K562 (cell line): ENCODE results near the gene PITPNC1. TPM values are rescaled to one million over a fixed set of nuclear protein-coding genes. Genes with fewer than 3 reads are reported as not detected.

Source experiments
- ATAC-seq: fragments of 200-7000 bp; cut with Tn5 transposase; 3 replicates; pipeline ENCODE4 v1.9.1; 2020; ENCODE audit warnings: moderate library complexity
- BruUV-seq: library from RNA; stranded (reverse); fragments of 400-500 nt; replicated peaks from 2 replicates; lab custom pipeline; 2021; lab: Mats Ljungman, UMichigan
- CTCF ChIA-PET: fragments of 300-600 bp; formaldehyde crosslinking; extraction: SDS; loops from one replicate; lab custom pipeline; 2021; ENCODE audit warnings: low intra/inter-chr PET ratio; lab: Yijun Ruan, JAX
- POLR2A ChIA-PET: fragments of 300-600, 350-650 bp; sonication (Branson Sonifier 250); formaldehyde crosslinking; extraction: SDS; loops from one replicate; lab custom pipeline; 2021; ENCODE audit warnings: antibody characterized with exemption, inconsistent platforms; lab: Yijun Ruan, JAX
- DNase-seq, 4 experiments: peaks; one replicate each; pipeline versions ENCODE4 v3.0.0 to v3.0.0-alpha.2; 2011 to 2018; ENCODE audit warnings: low spot score in 3 of 4, mixed read lengths in 3 of 4; ENCODE audit errors: extremely low read depth in 1 of 4
- FAIRE-seq: peaks from 2 replicates; lab custom pipeline; 2011; peaks lifted over from hg19 to GRCh38; lab: Jason Lieb, UNC
- H2AFZ ChIP-seq: 2 replicates; pipeline ENCODE4 v1.6.0; 2011; ENCODE audit warnings: low read depth, low read length, control low read depth, inconsistent platforms
- H3K27ac ChIP-seq: fragments of 200-600 bp; 3 replicates; pipeline ENCODE4 v1.8.0; 2011; ENCODE audit warnings: low read depth, mild to moderate bottlenecking, control low read depth, inconsistent platforms, low read length, moderate library complexity, mixed read lengths; ENCODE audit errors: extremely low read depth
- H3K27me3 ChIP-seq, 2 experiments: fragments of 300-600 bp in 1 of 2; 2 replicates in 1 of 2; 3 replicates in 1 of 2; pipeline versions ENCODE4 v1.6.0 to v1.8.0; 2011; ENCODE audit warnings: inconsistent platforms in 2 of 2, low read length in 2 of 2, mild to moderate bottlenecking in 1 of 2, mixed read lengths in 1 of 2, moderate library complexity in 1 of 2; ENCODE audit not compliant: control insufficient read depth in 2 of 2, insufficient read depth in 2 of 2
- H3K36me3 ChIP-seq: fragments of 300-600 bp; 3 replicates; pipeline ENCODE4 v1.8.0; 2011; ENCODE audit warnings: mild to moderate bottlenecking, low read length, inconsistent platforms; ENCODE audit not compliant: control insufficient read depth, insufficient read depth
- H3K4me1 ChIP-seq, 2 experiments: fragments of 200-600 bp in 1 of 2; replicated peaks in 1 of 2; 2 replicates in 1 of 2; 3 replicates in 1 of 2; pipeline versions ENCODE4 v1.5.1 to v1.8.0; 2011; ENCODE audit warnings: inconsistent platforms in 2 of 2, low read length in 2 of 2, mild to moderate bottlenecking in 1 of 2, mixed read lengths in 1 of 2, moderate library complexity in 1 of 2; ENCODE audit not compliant: control insufficient read depth in 2 of 2, insufficient read depth in 2 of 2
- H3K4me2 ChIP-seq: 2 replicates; pipeline ENCODE4 v1.6.1; 2011; ENCODE audit warnings: low read length, control low read depth, inconsistent platforms, mixed read lengths; ENCODE audit not compliant: insufficient read depth
- H3K4me3 ChIP-seq: fragments of 200-600 bp; sonication (generic), shearing (Covaris generic); 2 replicates; pipeline ENCODE4 v1.5.1; 2016; ENCODE audit warnings: control low read depth, inconsistent platforms
- H3K79me2 ChIP-seq: fragments of 200-600 bp; 3 replicates; pipeline ENCODE4 v1.8.0; 2011; ENCODE audit warnings: low read length, inconsistent platforms; ENCODE audit not compliant: control insufficient read depth, insufficient read depth
- H3K9ac ChIP-seq, 2 experiments: 2 replicates each; pipeline versions ENCODE4 v1.6.0 to v1.6.1; 2011; ENCODE audit warnings: low read depth in 2 of 2, low read length in 2 of 2, control low read depth in 1 of 2, inconsistent platforms in 1 of 2, mild to moderate bottlenecking in 1 of 2, mixed read lengths in 1 of 2; ENCODE audit not compliant: insufficient read depth in 1 of 2
- H3K9me1 ChIP-seq: one replicate; pipeline ENCODE4 v1.6.0; 2011; ENCODE audit warnings: inconsistent platforms, mild to moderate bottlenecking, low read length, moderate library complexity; ENCODE audit not compliant: control insufficient read depth, insufficient read depth
- H3K9me3 ChIP-seq: replicated peaks from 2 replicates; pipeline ENCODE4 v1.5.1; 2011; ENCODE audit warnings: low read depth, low read length, inconsistent platforms; ENCODE audit not compliant: control insufficient read depth, insufficient read depth
- H4K20me1 ChIP-seq: replicated peaks from 2 replicates; pipeline ENCODE4 v1.6.1; 2011; ENCODE audit warnings: low read length, inconsistent platforms, mixed read lengths; ENCODE audit not compliant: control insufficient read depth, insufficient read depth
- HEY1 ChIP-seq: fragments of 250-450 bp; sonication (Bioruptor Pico); IDR thresholded peaks from 2 replicates; pipeline ENCODE4 v1.5.0; 2020; ENCODE audit warnings: mild to moderate bottlenecking, moderate library complexity, borderline replicate concordance
- L3MBTL2 ChIP-seq: fragments of 450-650 bp; IDR thresholded peaks from 2 replicates; pipeline ENCODE4 v1.6.1; 2016; ENCODE audit warnings: mild to moderate bottlenecking, moderate library complexity
- PCBP2 ChIP-seq: fragments of 200-400 bp; formaldehyde crosslinking; IDR thresholded peaks from 2 replicates; pipeline ENCODE4 v1.6.1; 2018; ENCODE audit warnings: low read length, low read depth, mild to moderate bottlenecking, moderate library complexity; ENCODE audit not compliant: poor library complexity, severe bottlenecking
- ZBTB17 ChIP-seq: fragments of 450-650 bp; formaldehyde crosslinking; IDR thresholded peaks from 2 replicates; pipeline ENCODE4 v1.4.0; 2020; ENCODE audit warnings: mild to moderate bottlenecking
- ZFPM2 ChIP-seq: fragments of 250-450 bp; sonication (Bioruptor Pico); IDR thresholded peaks from 2 replicates; pipeline ENCODE4 v1.5.1; 2022; ENCODE audit warnings: mild to moderate bottlenecking
- ZNF75A ChIP-seq: fragments of 450-650 bp; formaldehyde crosslinking; IDR thresholded peaks from 2 replicates; pipeline ENCODE4 v1.4.0; 2020; ENCODE audit warnings: mild to moderate bottlenecking
- WGBS: fragments of 100-300 bp; shearing (Covaris generic); methylation state at CpG from one replicate; pipeline ENCODE4 v1.1.6; 2016; ENCODE audit warnings: low coverage, mixed read lengths; ENCODE audit not compliant: insufficient coverage; ENCODE audit errors: missing lambda C conversion rate; 5-methylcytosine and 5-hydroxymethylcytosine counted together
- in situ Hi-C: fragments of 300-500 bp; cut with MboI; formaldehyde crosslinking; loops from 4 replicates; pipeline ENCODE4 v1.15.0; 2018; ENCODE audit warnings: inconsistent platforms, mixed read lengths
- intact Hi-C: fragments of 100-400 bp; cut with micrococcal nuclease; formaldehyde crosslinking; loops from 2 replicates; pipeline ENCODE4 v1.14.2; 2022
- polyA plus RNA-seq, 8 experiments: library from polyadenylated mRNA; depleted of rRNA in 4 of 8; stranded (reverse) in 5 of 8; unstranded in 3 of 8; fragments of >200 nt; fragmentation: Nextera tagmentation in 2 of 8; fragmentation: Illumina TruSeq in 1 of 8; extraction: Ambion mirVana in 2 of 8; extraction: Trizol in 1 of 8; gene quantifications; 2 replicates each; pipeline versions ENCODE4 v1.2.1 to v1.2.3, GENCODE V29; 2011 to 2014; ENCODE audit warnings: inconsistent platforms in 1 of 8, missing spikeins in 1 of 8
- total RNA-seq, 7 experiments: library from RNA; depleted of rRNA in 6 of 7; stranded (reverse); fragments of >200 nt in 6 of 7; fragmentation: Illumina TruSeq in 2 of 7; extraction: Trizol in 2 of 7; gene quantifications; 2 replicates each; pipeline versions ENCODE4 v1.2.1 to v1.2.3, GENCODE V29; 2011 to 2021; ENCODE audit warnings: low replicate concordance in 1 of 7
- TF ChIP-seq, protein P1 (sequence below): fragments of 250-450 bp; sonication (Bioruptor Pico); IDR thresholded peaks from 2 replicates; pipeline ENCODE4 v1.4.0; 2020; ENCODE audit warnings: borderline replicate concordance

PITPNC1 gene
- total and polyA plus RNA-seq, 9 of the 15 experiments (the other 6 are each of a cell fraction or from before 2014, with no cell fraction given): 0.11 to 1.1 (median 0.65) TPM

GRCh38 chr17:67585077-67585602 lies 208.1 kb downstream of the PITPNC1 start (continued):
- TF ChIP-seq HEY1 (CRISPR knock-in tag) (no peak), ZFPM2 (no peak), ZBTB17 (no peak), PCBP2 (no peak)
- TF ChIP-seq, protein P1, sequence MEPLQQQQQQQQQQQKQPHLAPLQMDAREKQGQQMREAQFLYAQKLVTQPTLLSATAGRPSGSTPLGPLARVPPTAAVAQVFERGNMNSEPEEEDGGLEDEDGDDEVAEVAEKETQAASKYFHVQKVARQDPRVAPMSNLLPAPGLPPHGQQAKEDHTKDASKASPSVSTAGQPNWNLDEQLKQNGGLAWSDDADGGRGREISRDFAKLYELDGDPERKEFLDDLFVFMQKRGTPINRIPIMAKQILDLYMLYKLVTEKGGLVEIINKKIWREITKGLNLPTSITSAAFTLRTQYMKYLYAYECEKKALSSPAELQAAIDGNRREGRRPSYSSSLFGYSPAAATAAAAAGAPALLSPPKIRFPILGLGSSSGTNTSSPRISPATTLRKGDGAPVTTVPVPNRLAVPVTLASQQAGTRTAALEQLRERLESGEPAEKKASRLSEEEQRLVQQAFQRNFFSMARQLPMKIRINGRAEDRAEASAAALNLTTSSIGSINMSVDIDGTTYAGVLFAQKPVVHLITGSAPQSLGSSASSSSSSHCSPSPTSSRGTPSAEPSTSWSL (CRISPR knock-in tag): no peak

GRCh38 chr17:67588326-67588725 lies 211.2 kb downstream of the PITPNC1 start:
- TF ChIP-seq ZNF75A (CRISPR knock-in tag): no peak
- TF ChIP-seq L3MBTL2: no peak
- H2AFZ ChIP-seq: no peak overlapping the region
- no peaks in the 10 kb centered on the region for H3K79me2 ChIP-seq
- H3K27ac ChIP-seq: no peak overlapping the region
- WGBS: 2% methylated on average over 7 of the region's 9 CpGs
- peaks cover 17 to 27% of the 10 kb centered on the region in 2 experiments; a peak in 4 of 5 replicates for H3K27me3 ChIP-seq
- no peak overlapping the region for H3K4me2 ChIP-seq
- CTCF ChIA-PET: no interaction called here
- intact Hi-C loops: no loop called here
- H3K9me3 ChIP-seq: no peaks in the 10 kb centered on the region
- DNase-seq (no peak), FAIRE-seq (no peak), ATAC-seq (no peak)
- no peaks in the 10 kb centered on the region for H3K9me1 ChIP-seq
- H3K4me1 ChIP-seq: no peaks in the 10 kb centered on the region
- in situ Hi-C loops: no loop called here
- H4K20me1 ChIP-seq: no peaks in the 10 kb centered on the region
- POLR2A ChIA-PET: no interaction called here
- no peak overlapping the region for H3K4me3 ChIP-seq
- no TSS peak for BruUV-seq
- H3K9ac ChIP-seq: no peak overlapping the region
- H3K36me3 ChIP-seq: no peaks in the 10 kb centered on the region
